Thyroid gland (tissue), 4 donors: ENCODE results near the gene CDKN2A.

ENCODE experiments used
- CTCF ChIP-seq, 6 experiments: fragments of 200-600 bp in 3 of 6; fragments of 450-650 bp in 3 of 6; sonication (generic) in 3 of 6; IDR thresholded peaks; one replicate each; pipeline ENCODE4 v1.5.1; 2016 to 2019; ENCODE audit warnings: antibody characterized with exemption in 6 of 6, mild to moderate bottlenecking in 2 of 6, inconsistent platforms in 1 of 6, moderate library complexity in 1 of 6
- POLR2A ChIP-seq, 2 donors: fragments of 450-650 bp; IDR thresholded peaks; one replicate each; pipeline ENCODE4 v1.6.1; 2017; ENCODE audit warnings: antibody characterized with exemption in 2 of 2, mild to moderate bottlenecking in 2 of 2, moderate library complexity in 1 of 2

GRCh38 chr9:22026696-22027095 is 32.5 kb upstream of the CDKN2A start:
- TF ChIP-seq POLR2A (IDR thresholded peaks at IDR 0.05) (no peak), CTCF (IDR thresholded peaks at IDR 0.05) (no peak)
